Activated T-helper 1 cell treated with anti-CD3 and anti-CD28 coated beads, Interleukin-12 subunit alpha, Interleukin-12 subunit beta, Interleukin-2, Interleukin-4 antibody, amounts not matched to agents 30 ng/mL and 10 ng/mL and 1 ng/mL, durations not matched to agents 14 hours and 24 hours and 36 hours (primary cell): ENCODE data around the gene MFNG. TPM values are rescaled to one million over a fixed set of nuclear protein-coding genes. Genes with fewer than 3 reads are reported as not detected.

Experiments used
- DNase-seq: peaks from one replicate; pipeline ENCODE4 v3.0.0; 2021; ENCODE audit warnings: low spot score
- H3K27ac Mint-ChIP-seq: one replicate; pipeline ENCODE4 v1.8.0; 2021; ENCODE audit warnings: mild to moderate bottlenecking, mixed read lengths
- H3K27me3 Mint-ChIP-seq: one replicate; pipeline ENCODE4 v1.8.0; 2022; ENCODE audit warnings: mild to moderate bottlenecking, moderate library complexity, mixed read lengths; ENCODE audit not compliant: insufficient read depth
- H3K36me3 Mint-ChIP-seq: one replicate; pipeline ENCODE4 v1.8.0; 2021; ENCODE audit warnings: low read depth, mixed read lengths
- H3K4me1 Mint-ChIP-seq: one replicate; pipeline ENCODE4 v1.8.0; 2021; ENCODE audit warnings: low read depth, mixed read lengths
- H3K4me3 Mint-ChIP-seq: one replicate; pipeline ENCODE4 v1.8.0; 2021; ENCODE audit warnings: mild to moderate bottlenecking, moderate library complexity, mixed read lengths
- H3K9me3 Mint-ChIP-seq: one replicate; pipeline ENCODE4 v1.8.0; 2021; ENCODE audit warnings: mixed read lengths
- intact Hi-C: fragments of 100-400 bp; cut with micrococcal nuclease; formaldehyde crosslinking; loops from one replicate; pipeline ENCODE4 v1.15.1; 2024
- total RNA-seq: library from RNA; stranded (reverse); gene quantifications from 2 replicates; pipeline ENCODE4 v1.2.3, GENCODE V29; 2022

Gene MFNG
- total RNA-seq, 1 donor from 2014 or later: 213 TPM

DNA sequence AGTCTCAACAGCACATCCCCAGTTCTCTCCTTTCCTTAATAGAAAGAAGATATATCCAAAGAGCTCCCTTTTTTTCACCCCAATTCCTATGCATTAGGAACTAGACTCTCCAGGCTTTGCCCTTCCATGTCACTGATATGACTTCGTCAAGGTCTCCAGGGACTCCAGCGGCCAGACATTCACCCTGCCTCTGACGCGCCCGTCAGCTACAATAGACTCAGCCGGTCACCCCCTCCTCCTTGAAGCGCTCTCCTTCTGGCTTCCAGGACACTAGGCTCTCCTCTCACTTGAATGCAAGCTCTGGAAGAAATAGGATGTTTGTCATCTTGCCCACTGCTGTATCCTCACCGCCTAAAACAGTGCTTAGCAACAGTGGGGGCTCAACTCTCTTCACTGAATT is 44.0 kb downstream of the MFNG start:
- no peak for DNase-seq
- H3K4me1 Mint-ChIP-seq: peaks cover 8% of the 10 kb centered on the region
- H3K9me3 Mint-ChIP-seq: no peaks in the 10 kb centered on the region
- H3K27me3 Mint-ChIP-seq: peaks cover 6% of the 10 kb centered on the region
- no peaks in the 10 kb centered on the region for H3K36me3 Mint-ChIP-seq
- H3K27ac Mint-ChIP-seq: no peak overlapping the region
- intact Hi-C loops: no loop called here
- H3K4me3 Mint-ChIP-seq: no peak overlapping the region

DNA sequence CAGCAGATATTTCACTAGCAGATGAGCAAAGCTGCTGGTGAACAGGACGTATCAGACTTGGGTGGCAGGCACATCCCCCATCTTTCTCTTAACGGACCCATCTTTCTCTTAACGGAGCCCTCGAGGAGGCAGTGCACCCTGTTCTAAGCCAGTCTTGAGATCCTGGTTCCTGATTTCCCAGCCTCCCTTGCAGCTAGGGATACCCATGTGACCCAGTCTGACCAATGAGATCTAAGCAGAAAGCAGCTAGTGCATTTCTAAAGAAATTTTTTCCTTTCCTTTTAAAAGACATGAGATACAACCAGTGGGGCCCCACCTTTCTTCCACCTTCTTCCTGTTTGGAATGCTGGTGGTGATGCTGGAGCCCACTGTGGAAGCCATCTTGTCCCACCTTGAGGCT is 45.3 kb downstream of the MFNG start:
- Mint-ChIP-seq H3K27ac (no peak overlapping the region), H3K27me3 (peaks cover 6% of the 10 kb centered on the region), H3K4me1 (peaks cover 8% of the 10 kb centered on the region), H3K9me3 (no peaks in the 10 kb centered on the region), H3K4me3 (no peak overlapping the region), H3K36me3 (no peaks in the 10 kb centered on the region)
- DNase-seq: no peak
- intact Hi-C loops: no loop called here

DNA sequence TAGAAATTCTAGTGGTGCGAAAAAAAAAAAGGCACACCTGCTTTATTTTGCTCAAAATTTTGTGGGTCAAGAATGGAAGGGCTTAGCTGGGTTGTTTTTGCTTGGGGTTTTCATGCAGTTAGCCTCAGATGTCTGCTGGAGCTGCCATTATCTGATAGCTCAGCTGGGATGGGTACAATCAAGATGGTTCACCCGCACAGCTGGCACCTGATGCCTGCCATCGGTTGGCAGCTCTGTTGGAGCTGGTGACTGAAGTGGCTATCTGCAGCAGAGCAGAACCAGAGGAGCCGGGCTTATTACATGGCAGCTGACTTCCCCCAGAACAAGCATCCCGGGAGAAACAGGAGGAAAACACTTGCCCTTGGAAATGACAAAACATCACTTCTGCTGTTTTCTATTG is 46.8 kb downstream of the MFNG start:
- peaks cover 6% of the 10 kb centered on the region for H3K27me3 Mint-ChIP-seq
- H3K4me1 Mint-ChIP-seq: peaks cover 8% of the 10 kb centered on the region
- no peak overlapping the region for H3K27ac Mint-ChIP-seq
- no peaks in the 10 kb centered on the region for H3K36me3 Mint-ChIP-seq
- no peak overlapping the region for H3K4me3 Mint-ChIP-seq
- no peak for DNase-seq
- H3K9me3 Mint-ChIP-seq: peaks cover under 1% of the 10 kb centered on the region
- intact Hi-C loops: no loop called here

DNA sequence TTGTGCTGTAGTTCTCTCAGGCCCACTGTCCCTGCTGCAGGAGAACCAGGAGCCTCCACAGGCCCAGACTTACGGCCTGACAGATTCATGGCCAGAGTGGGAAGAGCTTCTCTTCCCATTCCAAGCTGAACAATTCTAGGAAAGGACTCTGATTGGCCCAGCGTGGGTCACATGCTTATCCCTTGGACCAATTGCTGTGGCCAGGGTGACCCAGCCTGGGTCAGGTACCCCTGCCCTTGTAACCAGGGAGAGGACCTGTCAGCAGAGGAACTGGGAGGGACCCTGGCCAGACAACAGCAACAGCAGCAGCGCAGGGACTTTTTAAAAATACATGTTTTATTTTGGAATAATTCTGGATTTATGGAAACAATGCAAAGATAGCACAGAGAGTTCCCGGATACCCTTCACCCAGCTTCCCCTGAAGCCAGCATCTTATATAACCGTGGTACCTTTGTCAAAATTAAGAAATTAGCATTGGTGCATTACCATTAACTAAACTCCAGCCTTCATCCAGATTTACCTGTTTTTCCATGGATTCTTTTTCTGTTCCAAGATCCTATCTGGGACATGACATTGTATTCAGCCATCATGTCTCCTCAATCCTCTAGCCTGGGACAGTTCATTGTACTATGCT is 50.1 kb downstream of the MFNG start:
- Mint-ChIP-seq H3K4me1 (peaks cover 19% of the 10 kb centered on the region), H3K27me3 (peaks cover 9% of the 10 kb centered on the region), H3K36me3 (peaks cover 7% of the 10 kb centered on the region), H3K27ac (no peak overlapping the region), H3K9me3 (peaks cover 14% of the 10 kb centered on the region), H3K4me3 (no peak overlapping the region)
- intact Hi-C loops: no loop called here
- no peak for DNase-seq

DNA sequence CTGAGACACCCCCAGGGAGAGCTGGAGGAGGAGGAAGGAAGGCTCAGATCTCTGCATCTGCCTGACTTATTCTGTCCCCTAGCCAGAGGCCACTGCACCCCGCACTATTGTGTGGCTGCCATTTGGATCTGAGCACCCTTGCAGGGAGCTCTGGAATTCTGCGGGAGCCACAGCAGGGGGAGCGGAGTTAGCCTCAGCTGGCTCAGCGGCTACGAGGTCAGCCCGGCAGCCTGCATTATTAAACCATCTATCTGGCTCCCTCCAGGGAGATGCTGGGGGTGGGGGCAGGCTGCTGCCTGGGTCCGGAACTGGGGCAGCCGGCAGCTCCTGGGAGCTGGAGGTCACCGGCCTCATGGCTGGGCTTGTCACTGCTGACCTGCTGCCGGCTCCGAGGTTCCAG is 52.4 kb downstream of the MFNG start:
- no peak for DNase-seq
- Mint-ChIP-seq H3K4me1 (peaks cover 24% of the 10 kb centered on the region), H3K36me3 (peaks cover 7% of the 10 kb centered on the region), H3K27me3 (peaks cover 13% of the 10 kb centered on the region), H3K27ac (no peak overlapping the region), H3K4me3 (no peak overlapping the region), H3K9me3 (peaks cover 14% of the 10 kb centered on the region)
- intact Hi-C loops: no loop called here

DNA sequence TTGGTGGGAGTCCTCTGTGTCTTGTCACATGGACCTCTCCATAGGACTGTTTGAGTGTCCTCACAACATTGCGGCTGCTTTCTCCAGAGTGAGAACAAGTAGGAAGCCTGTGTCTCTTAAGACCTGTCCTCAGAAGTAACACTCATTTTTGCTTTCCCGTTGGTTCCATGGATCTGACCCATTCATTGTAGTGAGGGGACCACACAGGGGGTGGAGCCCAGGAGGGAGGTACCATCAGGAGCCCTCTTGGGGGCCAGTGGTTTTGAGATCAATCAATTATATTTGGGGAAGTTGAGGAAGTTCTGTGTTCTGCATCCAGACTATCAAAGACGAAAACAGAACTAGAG is 53.5 kb downstream of the MFNG start:
- intact Hi-C loops: loop anchor here (1.0 kb wide), 1 partner anchor 52 kb away; no protein-coding TSS in a partner anchor
- Mint-ChIP-seq H3K27me3 (peaks cover 18% of the 10 kb centered on the region), H3K36me3 (peaks cover 7% of the 10 kb centered on the region), H3K4me3 (no peak overlapping the region), H3K9me3 (peaks cover 14% of the 10 kb centered on the region), H3K4me1 (peaks cover 24% of the 10 kb centered on the region), H3K27ac (no peak overlapping the region)
- no peak for DNase-seq

DNA sequence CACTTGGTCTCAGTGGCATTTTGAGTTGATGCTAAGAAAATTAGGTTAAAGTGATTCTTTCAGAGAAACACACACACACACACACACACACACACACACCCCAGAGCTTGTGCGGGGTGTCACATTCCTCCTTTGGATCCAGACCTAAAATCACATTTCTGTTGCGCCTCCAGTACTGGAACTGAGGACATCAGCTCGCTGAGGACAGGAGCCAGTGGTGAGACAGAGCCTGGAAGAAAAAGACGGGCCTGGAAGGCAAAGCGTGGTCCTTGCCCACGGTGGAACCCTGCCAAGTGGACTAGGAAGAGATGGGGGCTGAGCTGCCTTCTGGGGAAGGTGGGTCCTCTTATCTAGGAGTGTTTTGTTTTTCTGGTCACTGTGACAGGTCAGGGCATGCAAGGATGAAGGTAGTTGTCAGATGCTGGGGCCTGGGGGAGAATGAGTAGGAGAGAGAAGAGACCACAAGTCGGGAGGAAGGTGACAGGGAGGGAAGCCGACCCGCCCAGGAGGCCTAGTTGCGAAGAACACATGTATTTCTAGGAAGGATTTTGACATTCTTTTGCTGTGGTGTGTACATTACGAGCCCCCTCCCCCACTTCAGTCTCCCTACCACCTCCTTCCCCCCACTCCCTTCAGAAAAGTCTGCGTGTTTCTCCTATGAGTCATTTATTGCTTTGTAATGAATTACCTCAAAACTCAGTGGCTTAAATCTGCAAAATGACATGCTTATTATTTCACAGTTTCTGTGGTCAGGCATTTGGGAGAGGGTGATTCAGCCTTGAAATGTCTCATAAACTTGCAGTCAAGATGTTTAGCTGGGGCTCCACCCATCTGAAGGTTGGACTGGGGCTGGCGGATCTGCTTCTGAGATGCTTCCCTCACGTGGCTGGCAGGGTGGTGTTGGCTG is 54.1 kb downstream of the MFNG start:
- Mint-ChIP-seq H3K9me3 (peaks cover 14% of the 10 kb centered on the region), H3K4me3 (peak overlapping the region; percentile 2), H3K27ac (peak overlapping the region; percentile 75), H3K27me3 (peaks cover 19% of the 10 kb centered on the region), H3K4me1 (peaks cover 24% of the 10 kb centered on the region), H3K36me3 (peaks cover 7% of the 10 kb centered on the region)
- intact Hi-C loops: loop anchor here (1.0 kb wide), 1 partner anchor 52 kb away; no protein-coding TSS in a partner anchor
- no peak for DNase-seq

DNA sequence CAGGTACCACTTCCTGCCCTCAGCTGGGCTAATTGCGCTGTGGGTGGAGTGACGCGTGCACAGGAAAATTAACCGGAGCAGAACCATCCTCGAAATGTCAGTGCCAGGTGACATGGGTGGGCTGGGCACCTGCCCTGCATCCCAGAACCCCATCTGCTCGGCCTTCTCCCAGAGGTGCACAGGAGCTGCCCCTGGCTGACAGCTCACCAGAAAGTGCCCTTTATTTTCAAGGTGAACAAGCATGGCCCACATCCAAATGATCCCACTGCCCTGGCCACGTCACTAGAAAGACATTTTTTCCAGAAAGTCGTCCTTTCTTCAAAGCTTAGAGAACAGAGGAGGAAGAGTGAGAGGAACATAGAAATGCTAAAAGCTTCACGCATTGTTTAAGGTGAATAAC is 54.8 kb downstream of the MFNG start:
- peaks cover 14% of the 10 kb centered on the region for H3K9me3 Mint-ChIP-seq
- H3K4me3 Mint-ChIP-seq: no peak overlapping the region
- DNase-seq: no peak
- H3K36me3 Mint-ChIP-seq: peaks cover 7% of the 10 kb centered on the region
- peaks cover 25% of the 10 kb centered on the region for H3K27me3 Mint-ChIP-seq
- no peak overlapping the region for H3K27ac Mint-ChIP-seq
- peaks cover 24% of the 10 kb centered on the region for H3K4me1 Mint-ChIP-seq
- intact Hi-C loops: no loop called here

DNA sequence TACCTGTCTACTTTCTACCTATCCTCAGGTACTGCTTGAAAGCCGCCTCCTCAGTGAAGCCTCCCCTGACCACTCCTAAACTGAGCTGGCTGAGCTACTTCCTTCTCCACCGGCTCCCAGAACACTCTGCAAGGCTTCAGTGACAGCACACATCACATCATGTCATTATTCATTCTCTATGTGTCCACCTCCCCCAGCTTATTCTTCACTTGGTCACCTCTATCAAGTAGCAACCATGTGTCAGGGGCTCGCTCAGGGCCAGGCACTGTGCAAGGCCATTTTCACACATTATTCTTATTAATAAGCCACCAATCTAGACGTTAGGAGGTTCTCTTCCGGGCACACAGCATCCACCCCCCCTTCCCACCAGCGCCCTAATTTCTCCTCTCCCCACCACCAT is 55.2 kb downstream of the MFNG start:
- Mint-ChIP-seq H3K27ac (no peak overlapping the region), H3K27me3 (peaks cover 30% of the 10 kb centered on the region), H3K9me3 (peaks cover 14% of the 10 kb centered on the region), H3K4me3 (no peak overlapping the region), H3K36me3 (peaks cover 7% of the 10 kb centered on the region), H3K4me1 (peaks cover 24% of the 10 kb centered on the region)
- intact Hi-C loops: no loop called here
- DNase-seq: no peak

DNA sequence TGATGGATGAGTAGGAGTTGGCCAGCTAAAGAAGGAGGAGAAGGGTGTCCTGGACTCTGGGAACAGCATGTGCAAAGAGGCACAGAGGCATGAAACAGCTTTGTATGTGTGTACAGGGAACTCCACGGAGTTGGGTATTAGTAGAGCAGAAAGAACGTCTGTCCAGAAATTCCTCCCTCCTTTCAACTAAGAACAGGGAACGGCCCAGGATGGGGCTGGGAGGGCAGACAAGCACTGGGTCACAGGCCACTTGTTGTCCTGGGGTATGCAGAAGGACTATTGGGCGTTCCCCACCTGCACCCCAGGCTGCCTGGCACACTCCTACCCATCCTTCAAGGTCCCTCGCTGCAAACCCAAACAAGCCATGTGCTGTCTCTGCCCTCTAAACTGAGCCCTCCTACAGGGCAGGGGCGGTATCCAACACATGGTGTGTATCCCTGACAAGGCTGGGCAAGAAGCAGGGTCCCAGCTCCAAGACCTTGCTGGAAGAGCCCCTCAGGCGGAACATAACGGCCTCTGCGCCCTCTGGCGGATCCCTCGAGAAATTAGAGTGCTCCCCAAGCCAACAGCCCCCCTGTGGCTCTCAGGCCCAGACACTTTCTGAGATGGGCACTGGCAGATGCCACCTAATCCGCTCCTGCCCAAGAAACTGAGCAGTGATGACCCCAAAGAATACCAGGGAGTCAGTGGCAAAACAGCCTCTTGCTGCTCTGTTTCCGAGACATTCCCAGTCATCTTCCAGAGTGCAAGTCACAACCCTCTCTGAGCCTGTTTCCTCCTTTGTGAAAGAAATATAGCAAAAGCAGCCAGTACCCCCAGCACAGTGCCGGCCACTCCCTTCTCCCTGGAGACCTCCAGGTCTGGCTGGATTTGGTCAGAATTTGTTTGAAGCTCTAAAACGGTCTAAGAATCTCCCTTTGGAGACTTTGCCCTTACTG is 57.3 kb downstream of the MFNG start:
- peaks cover 42% of the 10 kb centered on the region for H3K27me3 Mint-ChIP-seq
- intact Hi-C loops: loop anchor here (1.0 to 5.0 kb wide), 3 partner anchors 97 to 162 kb away; no protein-coding TSS in a partner anchor
- peaks cover 5% of the 10 kb centered on the region for H3K36me3 Mint-ChIP-seq
- peaks cover 24% of the 10 kb centered on the region for H3K4me1 Mint-ChIP-seq
- peaks cover 11% of the 10 kb centered on the region for H3K9me3 Mint-ChIP-seq
- H3K4me3 Mint-ChIP-seq: no peak overlapping the region
- DNase-seq: peak; percentile 28
- no peak overlapping the region for H3K27ac Mint-ChIP-seq

DNA sequence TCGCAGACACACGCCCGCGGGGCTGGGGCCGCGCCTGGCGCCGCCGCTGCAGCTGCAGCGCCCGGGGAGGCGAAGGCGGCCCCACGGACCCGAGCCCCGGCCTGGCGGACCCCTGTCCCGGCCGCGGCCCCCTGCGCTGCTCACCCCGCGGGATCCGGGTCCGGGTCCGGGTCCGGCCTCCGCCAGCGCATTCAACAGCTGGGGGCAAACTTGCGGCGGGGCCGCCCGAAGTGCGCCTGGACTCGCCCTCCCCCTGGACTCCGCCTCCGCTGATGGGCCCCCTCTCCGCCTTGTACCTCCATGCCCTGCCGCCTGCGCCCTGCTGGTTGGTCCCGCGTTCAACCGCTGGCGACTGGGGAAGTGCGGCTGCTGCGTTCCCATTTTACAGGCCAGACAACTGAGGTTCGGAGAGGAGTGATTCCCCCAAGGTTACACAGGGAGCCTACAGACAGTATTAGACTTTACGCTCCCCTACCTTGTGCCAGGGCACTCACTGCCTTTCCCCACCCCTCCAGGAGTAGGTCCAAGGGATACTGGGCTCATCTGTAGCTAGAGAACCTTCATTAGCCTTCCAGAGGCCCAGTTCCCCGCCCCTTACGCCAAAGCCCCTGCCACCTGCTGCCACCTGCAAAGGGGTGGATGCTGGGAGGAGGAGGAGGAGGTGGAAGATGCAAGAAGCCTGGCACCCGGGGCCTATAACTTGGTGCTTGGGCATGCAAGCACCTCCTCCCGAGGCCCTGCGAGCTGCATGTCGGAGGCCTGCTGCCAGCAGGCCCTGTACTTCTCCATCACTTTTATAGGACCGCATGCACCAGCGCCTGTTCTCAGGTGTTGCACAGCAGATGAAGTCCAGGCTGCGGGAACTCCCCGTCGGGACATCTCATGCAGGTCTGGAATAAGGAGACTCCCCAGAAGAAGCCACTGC is 58.2 kb downstream of the MFNG start:
- peaks cover 42% of the 10 kb centered on the region for H3K27me3 Mint-ChIP-seq
- peaks cover 24% of the 10 kb centered on the region for H3K4me1 Mint-ChIP-seq
- DNase-seq: no peak
- intact Hi-C loops: loop anchor here (2.0 to 5.0 kb wide), 2 partner anchors 96 to 161 kb away; no protein-coding TSS in a partner anchor
- H3K27ac Mint-ChIP-seq: no peak overlapping the region
- H3K36me3 Mint-ChIP-seq: peaks cover 5% of the 10 kb centered on the region
- peak overlapping the region; percentile 42 for H3K4me3 Mint-ChIP-seq
- H3K9me3 Mint-ChIP-seq: peaks cover 11% of the 10 kb centered on the region
